GM12878 (cell line): ENCODE results near the gene GRIK4. TPM values are rescaled to one million over a fixed set of nuclear protein-coding genes. Genes with fewer than 3 reads are reported as not detected.

Source experiments
- ATAC-seq: fragments of 200-7000 bp; cut with Tn5 transposase; 3 replicates; pipeline ENCODE4 v1.9.1; 2020; ENCODE audit warnings: mild to moderate bottlenecking, moderate library complexity
- BruUV-seq: library from RNA; stranded (reverse); fragments of 400-500 nt; replicated peaks from 2 replicates; lab custom pipeline; 2021; lab: Mats Ljungman, UMichigan
- CTCF ChIA-PET: fragments of 300-600 bp; sonication (Branson Sonifier 250); formaldehyde crosslinking; extraction: SDS; loops from one replicate; lab custom pipeline; 2021; ENCODE audit warnings: inconsistent platforms; lab: Yijun Ruan, JAX
- POLR2A ChIA-PET: fragments of 350-600 bp; formaldehyde crosslinking; extraction: SDS; loops from one replicate; lab custom pipeline; 2021; ENCODE audit warnings: inconsistent platforms; lab: Charles Lee
- RAD21 ChIA-PET: fragments of 300-600 bp; sonication (Branson Sonifier 250); formaldehyde crosslinking; loops from one replicate; lab custom pipeline; 2023; ENCODE audit warnings: antibody characterized with exemption; ENCODE audit not compliant: unreplicated experiment; lab: Charles Lee
- SMC1A ChIA-PET: fragments of 300-600 bp; sonication (Branson Sonifier 250); formaldehyde crosslinking; loops from one replicate; lab custom pipeline; 2023; ENCODE audit not compliant: unreplicated experiment, uncharacterized antibody; lab: Charles Lee
- DNase-seq: peaks from one replicate; pipeline ENCODE4 v3.0.0-alpha.2; 2011; ENCODE audit warnings: low read depth, low spot score
- FAIRE-seq: peaks from 3 replicates; lab custom pipeline; 2011; peaks lifted over from hg19 to GRCh38; lab: Jason Lieb, UNC
- H2AFZ ChIP-seq: 2 replicates; pipeline ENCODE4 v1.6.0; 2011; ENCODE audit warnings: low read depth, low read length, control low read depth; ENCODE audit not compliant: control insufficient read depth
- H3K27ac ChIP-seq: 2 replicates; pipeline ENCODE4 v1.5.1; 2011; ENCODE audit warnings: control low read depth; ENCODE audit not compliant: control insufficient read depth, insufficient read depth
- H3K27me3 ChIP-seq, 2 experiments: replicated peaks in 1 of 2; 2 replicates each; pipeline versions ENCODE4 v1.6.0 to v1.6.1; 2011; ENCODE audit warnings: low read length in 1 of 2; ENCODE audit not compliant: control insufficient read depth in 2 of 2, insufficient read depth in 2 of 2
- H3K36me3 ChIP-seq, 2 experiments: 2 replicates each; pipeline ENCODE4 v1.5.1; 2011; ENCODE audit warnings: low read length in 1 of 2; ENCODE audit not compliant: control insufficient read depth in 2 of 2, insufficient read depth in 2 of 2
- H3K4me1 ChIP-seq: 2 replicates; pipeline ENCODE4 v1.6.1; 2011; ENCODE audit warnings: mild to moderate bottlenecking, low read length, moderate library complexity, mixed read lengths; ENCODE audit not compliant: control insufficient read depth, insufficient read depth
- H3K4me2 ChIP-seq: 2 replicates; pipeline ENCODE4 v1.6.0; 2011; ENCODE audit warnings: control low read depth; ENCODE audit not compliant: control insufficient read depth, insufficient read depth
- H3K4me3 ChIP-seq: fragments of 200-600 bp; sonication (generic); 2 replicates; pipeline ENCODE4 v1.5.1; 2016
- H3K79me2 ChIP-seq: 2 replicates; pipeline ENCODE4 v1.6.0; 2011; ENCODE audit warnings: low read length; ENCODE audit not compliant: control insufficient read depth, insufficient read depth
- H3K9ac ChIP-seq: 2 replicates; pipeline ENCODE4 v1.8.0; 2011; ENCODE audit warnings: low read length, control low read depth, mixed read lengths; ENCODE audit not compliant: control insufficient read depth, insufficient read depth
- H3K9me3 ChIP-seq: replicated peaks from 3 replicates; pipeline ENCODE4 v1.5.1; 2011; ENCODE audit warnings: mild to moderate bottlenecking, low read length; ENCODE audit not compliant: control insufficient read depth, insufficient read depth
- H4K20me1 ChIP-seq: 2 replicates; pipeline ENCODE4 v1.6.0; 2011; ENCODE audit not compliant: control insufficient read depth, insufficient read depth
- BACH1 ChIP-seq: fragments of 450-650 bp; IDR thresholded peaks from 2 replicates; pipeline ENCODE4 v1.6.1; 2017; ENCODE audit warnings: mild to moderate bottlenecking, borderline replicate concordance
- EED ChIP-seq: sonication (generic); IDR thresholded peaks from 2 replicates; pipeline ENCODE4 v1.6.1; 2016; ENCODE audit warnings: antibody characterized with exemption, low read depth
- HDGF ChIP-seq: fragments of 450-650 bp; IDR thresholded peaks from 2 replicates; pipeline ENCODE4 v1.6.1; 2016; ENCODE audit warnings: antibody characterized with exemption
- IKZF1 ChIP-seq: fragments of 450-650 bp; conservative IDR thresholded peaks from 2 replicates; pipeline ENCODE4 v1.6.1; 2017; ENCODE audit warnings: antibody characterized with exemption, mild to moderate bottlenecking
- IRF4 ChIP-seq: IDR thresholded peaks from 2 replicates; pipeline ENCODE4 v1.6.1; 2011; ENCODE audit warnings: low read depth, low read length
- KAT2A ChIP-seq: conservative IDR thresholded peaks from 2 replicates; pipeline ENCODE4 v1.6.1; 2011; ENCODE audit warnings: low read depth, low read length; ENCODE audit not compliant: control insufficient read depth
- MYB ChIP-seq: fragments of 150-350 bp; IDR thresholded peaks from 2 replicates; pipeline ENCODE4 v1.6.1; 2014; ENCODE audit warnings: mild to moderate bottlenecking, low read depth, low read length, borderline replicate concordance
- MYC ChIP-seq: IDR thresholded peaks from 2 replicates; pipeline ENCODE4 v1.6.1; 2011; ENCODE audit warnings: mild to moderate bottlenecking, low read length, moderate library complexity, inconsistent platforms; ENCODE audit not compliant: insufficient read depth, insufficient replicate concordance, insufficient read length, severe bottlenecking
- NBN ChIP-seq: fragments of 450-650 bp; IDR thresholded peaks from 2 replicates; pipeline ENCODE4 v1.6.1; 2016
- NFIC ChIP-seq: IDR thresholded peaks from 2 replicates; pipeline ENCODE4 v1.6.1; 2012; ENCODE audit warnings: low read depth, mild to moderate bottlenecking, inconsistent platforms, low read length, moderate library complexity
- POLR2AphosphoS5 ChIP-seq: IDR thresholded peaks from 2 replicates; pipeline ENCODE4 v1.6.1; 2011; ENCODE audit warnings: mild to moderate bottlenecking, low read length, inconsistent platforms
- RELA ChIP-seq: fragments of 450-650 bp; IDR thresholded peaks from 2 replicates; pipeline ENCODE4 v1.8.0; 2014; ENCODE audit warnings: borderline replicate concordance; ENCODE audit not compliant: partially characterized antibody
- SMARCA5 ChIP-seq: fragments of 450-650 bp; IDR thresholded peaks from 2 replicates; pipeline ENCODE4 v1.6.1; 2017; ENCODE audit warnings: mild to moderate bottlenecking
- TCF12 ChIP-seq: IDR thresholded peaks from 2 replicates; pipeline ENCODE4 v1.6.1; 2011; ENCODE audit warnings: low read depth, mild to moderate bottlenecking, low read length
- YY1 ChIP-seq: IDR thresholded peaks from 2 replicates; pipeline ENCODE4 v1.6.1; 2011; ENCODE audit warnings: low read depth, mild to moderate bottlenecking, low read length
- ZNF217 ChIP-seq: fragments of 450-650 bp; IDR thresholded peaks from 2 replicates; pipeline ENCODE4 v1.6.1; 2017; ENCODE audit warnings: antibody characterized with exemption, mild to moderate bottlenecking
- ZSCAN29 ChIP-seq: fragments of 450-650 bp; IDR thresholded peaks from 2 replicates; pipeline ENCODE4 v1.6.1; 2017; ENCODE audit warnings: mild to moderate bottlenecking, moderate library complexity
- WGBS: methylation state at CpG from one replicate; pipeline ENCODE4 v1.1.6; 2016; ENCODE audit warnings: low lambda C conversion rate; ENCODE audit not compliant: insufficient replicate concordance, insufficient coverage; ENCODE audit errors: missing lambda C conversion rate; 5-methylcytosine and 5-hydroxymethylcytosine counted together
- in situ Hi-C: fragments of 300-500 bp; cut with MboI; formaldehyde crosslinking; loops from 9 replicates; pipeline ENCODE4 v1.14.3; 2018; ENCODE audit warnings: mixed read lengths
- intact Hi-C: fragments of 100-400 bp; cut with micrococcal nuclease; formaldehyde crosslinking; loops from one replicate; pipeline ENCODE4 v1.14.2; 2022; ENCODE audit not compliant: unreplicated experiment
- polyA plus RNA-seq, 11 experiments: library from polyadenylated mRNA; depleted of rRNA in 4 of 11; unstranded in 6 of 11; stranded (reverse) in 5 of 11; fragments of >200 nt; fragmentation: Nextera tagmentation in 4 of 11; fragmentation: Illumina TruSeq in 1 of 11; extraction: Ambion mirVana in 4 of 11; extraction: Trizol in 1 of 11; gene quantifications; 1 replicate in 1 of 11; 2 replicates in 10 of 11; pipeline versions ENCODE4 v1.2.1 to v1.2.3, GENCODE V29; 2011 to 2016; ENCODE audit warnings: inconsistent platforms in 2 of 11, missing spikeins in 2 of 11, low read depth in 1 of 11
- total RNA-seq, 4 experiments: library from RNA; depleted of rRNA in 3 of 4; stranded (reverse); fragments of >200 nt in 3 of 4; fragmentation: Illumina TruSeq in 1 of 4; extraction: Trizol in 1 of 4; gene quantifications; 2 replicates each; pipeline versions ENCODE4 v1.2.1 to v1.2.3, GENCODE V29; 2013 to 2021
- TF ChIP-seq, protein P1 (sequence below): IDR thresholded peaks from 2 replicates; pipeline ENCODE4 v1.6.1; 2011; ENCODE audit warnings: borderline replicate concordance, low read depth, mild to moderate bottlenecking, moderate library complexity, mixed read lengths, low read length; ENCODE audit not compliant: insufficient read depth; ENCODE audit errors: extremely low read length
- TF ChIP-seq, protein P2 (sequence below): fragments of 450-650 bp; IDR thresholded peaks from 2 replicates; pipeline ENCODE4 v1.6.1; 2017; ENCODE audit warnings: mild to moderate bottlenecking, low read depth, inconsistent platforms; ENCODE audit not compliant: poor library complexity, severe bottlenecking
- TF ChIP-seq, protein P3 (sequence below): fragments of 450-650 bp; IDR thresholded peaks from 2 replicates; pipeline ENCODE4 v1.6.1; 2017; ENCODE audit warnings: mild to moderate bottlenecking, moderate library complexity

The GRIK4 gene
- total and polyA plus RNA-seq, 10 of the 15 experiments (the other 5 are each of a cell fraction or from before 2014, with no cell fraction given), result 0.33 to 3.6 (median 0.72) TPM

- in situ Hi-C loops (no loop called here), intact Hi-C loops (no loop called here)
- no TSS peak for BruUV-seq
- H3K27ac ChIP-seq, result no peak overlapping the region
- H3K9ac ChIP-seq, result no peak overlapping the region
- CTCF ChIA-PET, result interaction anchor here (1.5 to 9.5 kb wide), 5 partner anchors 12 to 478 kb away, joined by 4 to 86 read pairs (median 11); no protein-coding TSS in a partner anchor
- 73% methylated on average over 11 of the region's 11 CpGs for WGBS
- POLR2A ChIA-PET, result no interaction called here
- SMC1A ChIA-PET, result interaction anchor here (1.0 to 5.9 kb wide), 4 partner anchors 14 to 375 kb away, joined by 3 to 50 read pairs (median 4); no protein-coding TSS in a partner anchor
- H3K4me1 ChIP-seq, result peaks cover 19% of the 10 kb centered on the region
- H3K79me2 ChIP-seq, result no peaks in the 10 kb centered on the region
- no peak overlapping the region for H3K4me3 ChIP-seq
- no peaks in the 10 kb centered on the region for H3K9me3 ChIP-seq
- no peaks in the 10 kb centered on the region for H4K20me1 ChIP-seq
- no peaks in the 10 kb centered on the region for H3K27me3 ChIP-seq
- DNase-seq (no peak), FAIRE-seq (no peak), ATAC-seq (no peak)
- H3K36me3 ChIP-seq, result no peaks in the 10 kb centered on the region
- H2AFZ ChIP-seq, result no peak overlapping the region
- RAD21 ChIA-PET, result no interaction called here
- TF ChIP-seq KAT2A (no peak), ZSCAN29 (no peak), HDGF (no peak), RELA (no peak), BACH1 (no peak), POLR2AphosphoS5 (no peak), SMARCA5 (no peak), NFIC (no peak), EED (no peak), IRF4 (no peak), ZNF217 (no peak), IKZF1 (no peak), NBN (no peak), TCF12 (no peak), MYB (no peak), YY1 (no peak), MYC (no peak)
- TF ChIP-seq, protein P1, sequence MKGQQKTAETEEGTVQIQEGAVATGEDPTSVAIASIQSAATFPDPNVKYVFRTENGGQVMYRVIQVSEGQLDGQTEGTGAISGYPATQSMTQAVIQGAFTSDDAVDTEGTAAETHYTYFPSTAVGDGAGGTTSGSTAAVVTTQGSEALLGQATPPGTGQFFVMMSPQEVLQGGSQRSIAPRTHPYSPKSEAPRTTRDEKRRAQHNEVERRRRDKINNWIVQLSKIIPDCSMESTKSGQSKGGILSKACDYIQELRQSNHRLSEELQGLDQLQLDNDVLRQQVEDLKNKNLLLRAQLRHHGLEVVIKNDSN, result no peak
- TF ChIP-seq, protein P2, sequence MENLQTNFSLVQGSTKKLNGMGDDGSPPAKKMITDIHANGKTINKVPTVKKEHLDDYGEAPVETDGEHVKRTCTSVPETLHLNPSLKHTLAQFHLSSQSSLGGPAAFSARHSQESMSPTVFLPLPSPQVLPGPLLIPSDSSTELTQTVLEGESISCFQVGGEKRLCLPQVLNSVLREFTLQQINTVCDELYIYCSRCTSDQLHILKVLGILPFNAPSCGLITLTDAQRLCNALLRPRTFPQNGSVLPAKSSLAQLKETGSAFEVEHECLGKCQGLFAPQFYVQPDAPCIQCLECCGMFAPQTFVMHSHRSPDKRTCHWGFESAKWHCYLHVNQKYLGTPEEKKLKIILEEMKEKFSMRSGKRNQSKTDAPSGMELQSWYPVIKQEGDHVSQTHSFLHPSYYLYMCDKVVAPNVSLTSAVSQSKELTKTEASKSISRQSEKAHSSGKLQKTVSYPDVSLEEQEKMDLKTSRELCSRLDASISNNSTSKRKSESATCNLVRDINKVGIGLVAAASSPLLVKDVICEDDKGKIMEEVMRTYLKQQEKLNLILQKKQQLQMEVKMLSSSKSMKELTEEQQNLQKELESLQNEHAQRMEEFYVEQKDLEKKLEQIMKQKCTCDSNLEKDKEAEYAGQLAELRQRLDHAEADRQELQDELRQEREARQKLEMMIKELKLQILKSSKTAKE, result no peak
- TF ChIP-seq, protein P3, sequence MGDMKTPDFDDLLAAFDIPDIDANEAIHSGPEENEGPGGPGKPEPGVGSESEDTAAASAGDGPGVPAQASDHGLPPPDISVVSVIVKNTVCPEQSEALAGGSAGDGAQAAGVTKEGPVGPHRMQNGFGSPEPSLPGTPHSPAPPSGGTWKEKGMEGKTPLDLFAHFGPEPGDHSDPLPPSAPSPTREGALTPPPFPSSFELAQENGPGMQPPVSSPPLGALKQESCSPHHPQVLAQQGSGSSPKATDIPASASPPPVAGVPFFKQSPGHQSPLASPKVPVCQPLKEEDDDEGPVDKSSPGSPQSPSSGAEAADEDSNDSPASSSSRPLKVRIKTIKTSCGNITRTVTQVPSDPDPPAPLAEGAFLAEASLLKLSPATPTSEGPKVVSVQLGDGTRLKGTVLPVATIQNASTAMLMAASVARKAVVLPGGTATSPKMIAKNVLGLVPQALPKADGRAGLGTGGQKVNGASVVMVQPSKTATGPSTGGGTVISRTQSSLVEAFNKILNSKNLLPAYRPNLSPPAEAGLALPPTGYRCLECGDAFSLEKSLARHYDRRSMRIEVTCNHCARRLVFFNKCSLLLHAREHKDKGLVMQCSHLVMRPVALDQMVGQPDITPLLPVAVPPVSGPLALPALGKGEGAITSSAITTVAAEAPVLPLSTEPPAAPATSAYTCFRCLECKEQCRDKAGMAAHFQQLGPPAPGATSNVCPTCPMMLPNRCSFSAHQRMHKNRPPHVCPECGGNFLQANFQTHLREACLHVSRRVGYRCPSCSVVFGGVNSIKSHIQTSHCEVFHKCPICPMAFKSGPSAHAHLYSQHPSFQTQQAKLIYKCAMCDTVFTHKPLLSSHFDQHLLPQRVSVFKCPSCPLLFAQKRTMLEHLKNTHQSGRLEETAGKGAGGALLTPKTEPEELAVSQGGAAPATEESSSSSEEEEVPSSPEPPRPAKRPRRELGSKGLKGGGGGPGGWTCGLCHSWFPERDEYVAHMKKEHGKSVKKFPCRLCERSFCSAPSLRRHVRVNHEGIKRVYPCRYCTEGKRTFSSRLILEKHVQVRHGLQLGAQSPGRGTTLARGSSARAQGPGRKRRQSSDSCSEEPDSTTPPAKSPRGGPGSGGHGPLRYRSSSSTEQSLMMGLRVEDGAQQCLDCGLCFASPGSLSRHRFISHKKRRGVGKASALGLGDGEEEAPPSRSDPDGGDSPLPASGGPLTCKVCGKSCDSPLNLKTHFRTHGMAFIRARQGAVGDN, result no peak
- no peak overlapping the region for H3K4me2 ChIP-seq
These were observed 205.5 kb downstream of the GRIK4 start for GRCh38 chr11:120717042-120717441.
